RWPE1 (cell line): Measurements from ENCODE around the gene CKB.
A peak's percentile ranks its signal among the peaks of the same experiment; 100 is the strongest.

Experiments
- CTCF ChIA-PET: fragments of 350-600 bp; sonication (Branson Sonifier 250); formaldehyde crosslinking; extraction: SDS; loops from one replicate; lab custom pipeline; 2021; lab: Yijun Ruan, JAX
- POLR2A ChIA-PET: fragments of 400-600 bp; formaldehyde crosslinking; extraction: SDS; loops from one replicate; lab custom pipeline; 2020; ENCODE audit warnings: antibody characterized with exemption; ENCODE audit not compliant: low non-redundant PET; lab: Yijun Ruan, JAX
- DNase-seq: peaks from one replicate; pipeline ENCODE4 v3.0.0; 2012; ENCODE audit warnings: low spot score
- H3K27ac ChIP-seq: fragments of 450-650 bp; 2 replicates; pipeline ENCODE4 v1.5.1; 2017
- CTCF ChIP-seq: fragments of 450-650 bp; conservative IDR thresholded peaks from 2 replicates; pipeline ENCODE4 v1.5.1; 2017; ENCODE audit warnings: low read depth, mild to moderate bottlenecking

CKB gene

GRCh38 chr14:103558071-103558882 lies 35.6 kb upstream of the CKB start:
- H3K27ac ChIP-seq: peak overlapping the region; percentile 63
- ChIA-PET POLR2A (interaction anchor here (0.6 kb wide), 1 partner anchor 457 kb away, joined by 3 read pairs; no protein-coding TSS in a partner anchor), CTCF (interaction anchor here (0.5 to 2.4 kb wide), 4 partner anchors 11 to 853 kb away, joined by 3 to 13 read pairs (median 4); no protein-coding TSS in a partner anchor)
- peak; percentile 19 for DNase-seq
- TF ChIP-seq CTCF: no peak

- TF ChIP-seq CTCF: no peak
- ChIA-PET POLR2A (no interaction called here), CTCF (interaction anchor here (0.7 to 2.4 kb wide), 3 partner anchors 35 to 175 kb away, joined by 3 to 13 read pairs (median 3); partner anchors contain the start of gene CKB)
- H3K27ac ChIP-seq: peak overlapping the region; percentile 63
- DNase-seq: no peak
Observed at GRCh38 chr14:103556946-103557758, 34.5 kb upstream of the CKB start.

- ChIA-PET CTCF (interaction anchor here (0.6 kb wide), 1 partner anchor 523 kb away, joined by 4 read pairs; no protein-coding TSS in a partner anchor), POLR2A (interaction anchor here (0.7 kb wide), 1 partner anchor 131 kb away, joined by 4 read pairs; no protein-coding TSS in a partner anchor)
- peak overlapping the region; percentile 97 for H3K27ac ChIP-seq
- no peak for TF ChIP-seq CTCF
- DNase-seq: no peak
Observed at GRCh38 chr14:103555559-103556337, 33.1 kb upstream of the CKB start.

- TF ChIP-seq CTCF: no peak
- CTCF ChIA-PET: interaction anchor here (0.6 to 1.4 kb wide), 3 partner anchors 31 to 214 kb away, joined by 3 to 10 read pairs (median 3); no protein-coding TSS in a partner anchor
- no peak for DNase-seq
- POLR2A ChIA-PET: interaction anchor here (1.0 kb wide), 1 partner anchor 10 kb away, joined by 4 read pairs; no protein-coding TSS in a partner anchor
- peak overlapping the region; percentile 97 for H3K27ac ChIP-seq
Observed at GRCh38 chr14:103552846-103553210, 30.2 kb upstream of the CKB start.

GRCh38 chr14:103552011-103552845 lies 29.6 kb upstream of the CKB start:
- peak; percentile 73 for DNase-seq
- CTCF ChIA-PET: interaction anchor here (0.6 to 1.4 kb wide), 2 partner anchors 34 to 215 kb away, joined by 3 to 10 read pairs; no protein-coding TSS in a partner anchor
- peak overlapping the region; percentile 97 for H3K27ac ChIP-seq
- POLR2A ChIA-PET: interaction anchor here (1.0 kb wide), 1 partner anchor 10 kb away, joined by 4 read pairs; no protein-coding TSS in a partner anchor
- TF ChIP-seq CTCF: no peak
